Nephron progenitor cell (in vitro differentiated cells): ENCODE measurements around the gene SH3RF1.

Experiments used
- DNase-seq: peaks from one replicate; pipeline ENCODE4 v3.0.0; 2021
- H3K27ac Mint-ChIP-seq: 2 replicates; pipeline ENCODE4 v1.8.0; 2021; ENCODE audit warnings: mild to moderate bottlenecking, moderate library complexity, mixed read lengths
- H3K27me3 Mint-ChIP-seq: 2 replicates; pipeline ENCODE4 v1.8.0; 2021; ENCODE audit warnings: mild to moderate bottlenecking, low read depth, mixed read lengths; ENCODE audit not compliant: poor library complexity
- H3K36me3 Mint-ChIP-seq: 2 replicates; pipeline ENCODE4 v1.8.0; 2021; ENCODE audit warnings: low read depth, mixed read lengths
- H3K4me1 Mint-ChIP-seq: 2 replicates; pipeline ENCODE4 v1.8.0; 2021; ENCODE audit warnings: mixed read lengths
- H3K4me3 Mint-ChIP-seq: 2 replicates; pipeline ENCODE4 v1.8.0; 2021; ENCODE audit warnings: mild to moderate bottlenecking, moderate library complexity, mixed read lengths
- H3K9me3 Mint-ChIP-seq: 2 replicates; pipeline ENCODE4 v1.8.0; 2021; ENCODE audit warnings: mild to moderate bottlenecking, moderate library complexity, mixed read lengths
- TF ChIP-seq, protein P1 (sequence below): fragments of 200-600 bp; sonication (generic); IDR thresholded peaks from 2 replicates; pipeline ENCODE4 v1.5.0; 2021; ENCODE audit warnings: antibody characterized with exemption

SH3RF1 gene

DNA sequence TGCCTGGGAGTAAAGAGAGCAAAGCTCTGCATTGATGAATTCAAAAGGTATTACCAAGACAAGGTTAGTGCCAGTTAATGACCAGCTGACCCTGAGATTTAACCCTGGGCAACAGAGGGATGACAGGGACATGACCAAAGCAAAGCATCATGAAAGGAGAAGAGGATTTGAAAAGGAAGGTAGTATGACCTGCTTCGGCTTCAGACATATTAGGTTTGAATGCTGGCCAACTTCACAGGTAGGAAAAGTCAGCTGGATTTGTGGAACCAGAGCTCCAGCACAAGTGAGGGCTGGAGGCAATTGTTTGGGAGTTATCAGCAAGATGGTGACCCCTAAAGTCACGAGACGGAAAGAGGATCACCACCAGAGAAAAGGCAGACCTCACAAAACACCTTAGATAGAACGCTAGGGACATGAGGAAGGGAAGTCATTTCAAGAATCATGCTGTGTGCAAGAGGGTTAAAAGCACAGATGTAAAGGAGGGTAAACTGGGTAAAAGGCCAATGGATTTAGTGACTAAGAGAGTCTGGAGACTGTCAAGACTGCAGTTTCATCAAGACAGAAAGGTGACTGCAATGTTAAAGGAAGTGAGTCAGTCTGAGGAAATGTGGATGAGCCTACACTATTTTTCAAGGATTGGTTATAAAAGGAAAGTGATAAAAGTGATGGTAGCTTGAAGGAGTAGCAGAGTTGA, 45.6 kb downstream of the SH3RF1 start:
- H3K4me1 Mint-ChIP-seq, result peaks cover 4% of the 10 kb centered on the region
- no peak for DNase-seq
- peaks cover 20% of the 10 kb centered on the region for H3K36me3 Mint-ChIP-seq
- H3K9me3 Mint-ChIP-seq, result no peaks in the 10 kb centered on the region
- H3K27me3 Mint-ChIP-seq, result no peaks in the 10 kb centered on the region
- H3K4me3 Mint-ChIP-seq, result no peak overlapping the region
- H3K27ac Mint-ChIP-seq, result no peak overlapping the region
- TF ChIP-seq, protein P1, sequence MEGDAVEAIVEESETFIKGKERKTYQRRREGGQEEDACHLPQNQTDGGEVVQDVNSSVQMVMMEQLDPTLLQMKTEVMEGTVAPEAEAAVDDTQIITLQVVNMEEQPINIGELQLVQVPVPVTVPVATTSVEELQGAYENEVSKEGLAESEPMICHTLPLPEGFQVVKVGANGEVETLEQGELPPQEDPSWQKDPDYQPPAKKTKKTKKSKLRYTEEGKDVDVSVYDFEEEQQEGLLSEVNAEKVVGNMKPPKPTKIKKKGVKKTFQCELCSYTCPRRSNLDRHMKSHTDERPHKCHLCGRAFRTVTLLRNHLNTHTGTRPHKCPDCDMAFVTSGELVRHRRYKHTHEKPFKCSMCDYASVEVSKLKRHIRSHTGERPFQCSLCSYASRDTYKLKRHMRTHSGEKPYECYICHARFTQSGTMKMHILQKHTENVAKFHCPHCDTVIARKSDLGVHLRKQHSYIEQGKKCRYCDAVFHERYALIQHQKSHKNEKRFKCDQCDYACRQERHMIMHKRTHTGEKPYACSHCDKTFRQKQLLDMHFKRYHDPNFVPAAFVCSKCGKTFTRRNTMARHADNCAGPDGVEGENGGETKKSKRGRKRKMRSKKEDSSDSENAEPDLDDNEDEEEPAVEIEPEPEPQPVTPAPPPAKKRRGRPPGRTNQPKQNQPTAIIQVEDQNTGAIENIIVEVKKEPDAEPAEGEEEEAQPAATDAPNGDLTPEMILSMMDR, result no peak

DNA sequence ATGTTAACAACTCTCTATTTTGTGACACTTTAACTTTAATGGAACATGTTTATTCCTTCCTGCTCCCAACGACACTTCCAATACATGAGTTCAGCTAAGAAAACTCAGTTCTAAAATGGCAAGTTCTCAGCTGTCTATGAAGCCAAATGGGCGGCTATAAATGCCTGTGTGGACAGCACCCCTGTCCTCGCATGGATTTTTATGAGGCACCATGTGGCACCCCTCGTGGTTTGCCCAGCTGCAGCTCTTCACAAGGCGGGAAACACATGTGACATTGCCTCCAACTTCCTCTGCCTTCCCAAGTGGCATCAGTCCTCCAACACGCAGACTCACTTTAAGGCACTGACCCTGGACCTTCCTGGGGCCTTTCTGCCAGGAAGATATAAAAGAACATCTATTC, 48.0 kb downstream of the SH3RF1 start:
- peaks cover 4% of the 10 kb centered on the region for H3K36me3 Mint-ChIP-seq
- H3K4me1 Mint-ChIP-seq, result peaks cover 10% of the 10 kb centered on the region
- no peak for DNase-seq
- H3K27me3 Mint-ChIP-seq, result no peaks in the 10 kb centered on the region
- TF ChIP-seq, protein P1, result no peak
- no peak overlapping the region for H3K27ac Mint-ChIP-seq
- no peak overlapping the region for H3K4me3 Mint-ChIP-seq
- no peaks in the 10 kb centered on the region for H3K9me3 Mint-ChIP-seq

DNA sequence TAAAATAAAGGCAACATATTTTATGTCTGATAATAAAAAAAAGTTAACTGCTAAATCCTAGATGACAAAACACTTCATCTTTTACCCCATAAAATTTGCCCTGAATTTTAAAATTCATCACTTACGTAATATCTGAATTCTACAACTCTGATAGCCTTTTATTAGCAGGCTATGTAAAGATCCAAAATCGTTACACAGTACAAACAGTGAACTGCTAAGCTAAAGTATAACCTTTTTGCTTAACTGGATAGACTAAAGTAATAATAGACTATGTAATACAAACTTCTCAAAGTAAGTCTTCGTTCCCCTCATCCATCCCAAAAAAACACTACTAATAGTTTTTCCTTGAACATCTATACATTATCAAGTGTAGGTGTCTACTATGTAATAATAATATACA, 49.1 kb downstream of the SH3RF1 start:
- no peaks in the 10 kb centered on the region for H3K9me3 Mint-ChIP-seq
- no peaks in the 10 kb centered on the region for H3K27me3 Mint-ChIP-seq
- no peak overlapping the region for H3K4me3 Mint-ChIP-seq
- DNase-seq, result no peak
- no peak overlapping the region for H3K27ac Mint-ChIP-seq
- TF ChIP-seq, protein P1, result no peak
- peaks cover 12% of the 10 kb centered on the region for H3K36me3 Mint-ChIP-seq
- H3K4me1 Mint-ChIP-seq, result peaks cover 10% of the 10 kb centered on the region

DNA sequence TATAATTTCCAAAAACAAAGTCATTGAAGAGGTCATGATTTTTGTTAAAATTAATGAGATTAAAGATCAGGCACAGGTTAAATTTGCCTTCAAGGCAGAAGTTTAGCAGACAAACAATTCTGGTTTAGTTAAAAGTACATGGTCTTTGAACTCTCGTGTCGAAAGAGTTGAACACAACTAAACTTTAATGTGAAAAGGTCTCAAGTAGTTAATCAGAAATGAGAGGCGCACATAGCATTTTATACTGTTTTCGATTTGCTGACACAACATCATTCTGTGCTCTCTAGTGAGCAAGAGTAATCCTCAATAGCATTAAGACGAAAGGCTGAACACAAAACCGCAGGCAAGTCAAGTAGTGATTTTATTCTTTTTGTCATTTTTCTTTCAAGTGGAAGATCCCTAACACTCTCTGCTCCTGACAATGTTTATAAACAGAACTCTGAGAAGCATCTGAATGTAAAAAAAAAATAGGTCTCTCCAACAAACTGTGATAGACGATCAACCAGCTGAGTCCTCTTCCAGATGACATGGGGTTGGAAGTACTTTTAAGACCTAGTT, 49.8 kb downstream of the SH3RF1 start:
- Mint-ChIP-seq H3K4me3 (no peak overlapping the region), H3K4me1 (peaks cover 10% of the 10 kb centered on the region), H3K27ac (no peak overlapping the region), H3K9me3 (no peaks in the 10 kb centered on the region), H3K27me3 (no peaks in the 10 kb centered on the region), H3K36me3 (peaks cover 16% of the 10 kb centered on the region)
- TF ChIP-seq, protein P1, result no peak
- no peak for DNase-seq

DNA sequence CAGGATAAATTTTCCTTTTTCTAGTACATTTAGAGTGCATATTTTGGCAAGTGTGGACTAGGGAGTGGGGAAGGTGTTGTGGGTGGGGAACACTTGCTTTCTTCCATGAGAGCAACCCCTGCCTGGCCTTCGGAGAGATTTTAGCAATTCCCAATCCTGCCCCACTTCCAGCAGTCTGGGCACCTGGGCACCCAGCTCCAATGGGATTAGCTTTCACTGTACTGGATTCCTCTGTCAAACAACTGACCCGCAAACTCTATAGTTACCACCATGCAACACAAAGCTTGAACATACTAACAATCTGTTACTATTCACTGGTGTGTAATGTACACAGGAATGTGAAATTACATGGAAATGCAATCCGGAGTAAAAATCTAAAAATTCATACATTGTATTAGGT, 50.3 kb downstream of the SH3RF1 start:
- H3K4me3 Mint-ChIP-seq, result no peak overlapping the region
- DNase-seq, result no peak
- peaks cover 4% of the 10 kb centered on the region for H3K9me3 Mint-ChIP-seq
- peaks cover 10% of the 10 kb centered on the region for H3K4me1 Mint-ChIP-seq
- H3K27me3 Mint-ChIP-seq, result no peaks in the 10 kb centered on the region
- TF ChIP-seq, protein P1, result no peak
- H3K27ac Mint-ChIP-seq, result peak overlapping the region; percentile 93
- H3K36me3 Mint-ChIP-seq, result peaks cover 21% of the 10 kb centered on the region

DNA sequence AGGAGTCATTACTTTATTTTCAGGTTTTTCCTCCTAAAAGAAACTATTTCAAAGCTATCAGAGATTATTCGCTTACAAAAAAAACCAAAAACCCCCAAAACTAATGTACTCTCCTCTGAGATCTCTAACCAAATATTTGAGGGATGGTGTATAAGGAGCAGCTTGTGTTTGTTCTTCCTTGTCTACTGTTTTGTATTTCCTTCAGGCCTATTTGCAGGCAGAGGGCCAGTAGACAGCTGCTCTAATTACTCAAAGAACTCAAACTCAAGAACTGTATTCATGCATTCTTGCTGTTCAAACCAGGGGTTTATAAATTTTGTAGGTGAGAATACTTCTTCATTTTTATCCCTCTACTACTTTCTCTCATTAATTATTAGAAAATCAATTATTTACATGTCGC, 51.3 kb downstream of the SH3RF1 start:
- no peaks in the 10 kb centered on the region for H3K27me3 Mint-ChIP-seq
- H3K27ac Mint-ChIP-seq, result peak overlapping the region; percentile 58
- TF ChIP-seq, protein P1, result no peak
- H3K36me3 Mint-ChIP-seq, result peaks cover 31% of the 10 kb centered on the region
- DNase-seq, result no peak
- H3K4me3 Mint-ChIP-seq, result no peak overlapping the region
- H3K4me1 Mint-ChIP-seq, result peaks cover 10% of the 10 kb centered on the region
- H3K9me3 Mint-ChIP-seq, result peaks cover 14% of the 10 kb centered on the region
